Measurements from ENCODE around the gene PSMB7.
"Not testable (repeated sequence)": the region's sequence is repeated elsewhere in the genome, so short reads cannot be mapped to it uniquely, and the experiment has no call there.

PSMB7 gene

GRCh38 chr9:124436320-124436719 lies 21.1 kb upstream of the PSMB7 start:
- POLR2A ChIA-PET (ENCODE audit: low non-redundant PET): interaction anchor here (0.5 kb wide), 1 partner anchor 51 kb away, joined by 3 read pairs; no protein-coding TSS in a partner anchor
- TF ChIP-seq CTCF (conservative IDR thresholded peaks at IDR 0.05; ENCODE audit: low read depth): no peak
- DNase-seq (ENCODE audit: low spot score): no peak
- no peak overlapping the region for H3K27ac ChIP-seq
- CTCF ChIA-PET: interaction anchor here (0.6 to 0.7 kb wide), 2 partner anchors 11 to 308 kb away, joined by 3 to 5 read pairs; no protein-coding TSS in a partner anchor

GRCh38 chr9:124429530-124429867 lies 14.3 kb upstream of the PSMB7 start:
- POLR2A ChIA-PET (ENCODE audit: low non-redundant PET): no interaction called here
- no peak overlapping the region for H3K27ac ChIP-seq
- CTCF ChIA-PET: interaction anchor here (0.7 to 1.5 kb wide), 3 partner anchors 10 to 282 kb away, joined by 3 read pairs; no protein-coding TSS in a partner anchor

GRCh38 chr9:124428751-124429529 lies 13.7 kb upstream of the PSMB7 start:
- no peak for TF ChIP-seq CTCF (conservative IDR thresholded peaks at IDR 0.05; ENCODE audit: low read depth)
- DNase-seq (ENCODE audit: low spot score): no peak
- ChIA-PET CTCF (interaction anchor here (0.7 to 1.5 kb wide), 3 partner anchors 10 to 283 kb away, joined by 3 read pairs; no protein-coding TSS in a partner anchor), POLR2A (ENCODE audit: low non-redundant PET) (no interaction called here)
- H3K27ac ChIP-seq: no peak overlapping the region

More at GRCh38 chr9:124429530-124429867, 14.3 kb upstream of the PSMB7 start:
- DNase-seq (ENCODE audit: low spot score): no peak
- TF ChIP-seq CTCF (conservative IDR thresholded peaks at IDR 0.05; ENCODE audit: low read depth): no peak

GRCh38 chr9:124427281-124427680 lies 12.0 kb upstream of the PSMB7 start:
- CTCF ChIA-PET: no interaction called here
- no peak for TF ChIP-seq CTCF (conservative IDR thresholded peaks at IDR 0.05; ENCODE audit: low read depth)
- no peak for DNase-seq (ENCODE audit: low spot score)
- POLR2A ChIA-PET (ENCODE audit: low non-redundant PET): no interaction called here
- H3K27ac ChIP-seq: no peak overlapping the region

GRCh38 chr9:124426361-124426760 lies 11.1 kb upstream of the PSMB7 start:
- TF ChIP-seq CTCF (conservative IDR thresholded peaks at IDR 0.05; ENCODE audit: low read depth): no peak
- no peak for DNase-seq (ENCODE audit: low spot score)
- CTCF ChIA-PET: no interaction called here
- POLR2A ChIA-PET (ENCODE audit: low non-redundant PET): no interaction called here
- no peak overlapping the region for H3K27ac ChIP-seq

GRCh38 chr9:124425733-124426132 lies 10.5 kb upstream of the PSMB7 start:
- H3K27ac ChIP-seq; DNase-seq (ENCODE audit: low spot score); POLR2A ChIA-PET (ENCODE audit: low non-redundant PET): not testable (repeated sequence)
- CTCF ChIA-PET: interaction anchor here (0.6 kb wide), 1 partner anchor 11 kb away, joined by 3 read pairs; no protein-coding TSS in a partner anchor

- DNase-seq (ENCODE audit: low spot score): no peak
- POLR2A ChIA-PET (ENCODE audit: low non-redundant PET): no interaction called here
- H3K27ac ChIP-seq: no peak overlapping the region
- CTCF ChIA-PET: interaction anchor here (1.0 kb wide), 1 partner anchor 113 kb away, joined by 4 read pairs; no protein-coding TSS in a partner anchor
- no peak for TF ChIP-seq CTCF (conservative IDR thresholded peaks at IDR 0.05; ENCODE audit: low read depth)
Observed at GRCh38 chr9:124423591-124423990, 8.3 kb upstream of the PSMB7 start.
